ENCODE results near the gene CT47C1. TPM values are rescaled to one million over a fixed set of nuclear protein-coding genes. Genes with fewer than 3 reads are reported as not detected.

Gene CT47C1
- total RNA-seq, 2 donors from 2014 or later: not detected

- Histone ChIP-seq H3K36me3 (no peaks in the 10 kb centered on the region), H3K27me3 (no peaks in the 10 kb centered on the region), H3K27ac (no peak overlapping the region), H3K9me3 (no peaks in the 10 kb centered on the region), H3K4me1 (no peaks in the 10 kb centered on the region), H3K4me3 (no peak overlapping the region)
- DNase-seq (ENCODE audit: low spot score): no peak
- no peak for TF ChIP-seq CTCF (IDR thresholded peaks at IDR 0.05)
Measured at GRCh38 chrX:119069128-119069527, 3.7 kb upstream of the CT47C1 start.

- DNase-seq (ENCODE audit: low spot score): no peak
- Histone ChIP-seq H3K27ac (no peak overlapping the region), H3K27me3 (no peaks in the 10 kb centered on the region), H3K36me3 (no peaks in the 10 kb centered on the region), H3K9me3 (no peaks in the 10 kb centered on the region), H3K4me3 (no peak overlapping the region), H3K4me1 (no peaks in the 10 kb centered on the region)
- TF ChIP-seq CTCF (IDR thresholded peaks at IDR 0.05): no peak
Measured at GRCh38 chrX:119069762-119070161, 3.0 kb upstream of the CT47C1 start.

GRCh38 chrX:119071381-119071780 lies 1.4 kb upstream of the CT47C1 start:
- H3K4me3 ChIP-seq: no peak overlapping the region
- no peaks in the 10 kb centered on the region for H3K36me3 ChIP-seq
- H3K9me3 ChIP-seq: no peaks in the 10 kb centered on the region
- H3K27ac ChIP-seq: no peak overlapping the region
- TF ChIP-seq CTCF (IDR thresholded peaks at IDR 0.05): no peak
- no peak for DNase-seq (ENCODE audit: low spot score)
- no peaks in the 10 kb centered on the region for H3K4me1 ChIP-seq
- no peaks in the 10 kb centered on the region for H3K27me3 ChIP-seq

GRCh38 chrX:119073200-119073905 lies 560 bp downstream of the CT47C1 start:
- DNase-seq (ENCODE audit: low spot score): no peak
- no peaks in the 10 kb centered on the region for H3K36me3 ChIP-seq
- no peak for TF ChIP-seq CTCF (IDR thresholded peaks at IDR 0.05)
- H3K9me3 ChIP-seq: no peaks in the 10 kb centered on the region
- H3K4me1 ChIP-seq: no peaks in the 10 kb centered on the region
- no peak overlapping the region for H3K27ac ChIP-seq
- no peaks in the 10 kb centered on the region for H3K27me3 ChIP-seq
- H3K4me3 ChIP-seq: no peak overlapping the region

GRCh38 chrX:119073911-119074310 lies 1.1 kb downstream of the CT47C1 start:
- DNase-seq (ENCODE audit: low spot score): no peak
- Histone ChIP-seq H3K27me3 (no peaks in the 10 kb centered on the region), H3K36me3 (no peaks in the 10 kb centered on the region), H3K27ac (no peak overlapping the region), H3K4me3 (no peak overlapping the region), H3K9me3 (no peaks in the 10 kb centered on the region), H3K4me1 (no peaks in the 10 kb centered on the region)
- no peak for TF ChIP-seq CTCF (IDR thresholded peaks at IDR 0.05)

All from right atrium auricular region (tissue), 2 donors.